Measurements from ENCODE around the gene TAS2R14.

The TAS2R14 gene

DNA sequence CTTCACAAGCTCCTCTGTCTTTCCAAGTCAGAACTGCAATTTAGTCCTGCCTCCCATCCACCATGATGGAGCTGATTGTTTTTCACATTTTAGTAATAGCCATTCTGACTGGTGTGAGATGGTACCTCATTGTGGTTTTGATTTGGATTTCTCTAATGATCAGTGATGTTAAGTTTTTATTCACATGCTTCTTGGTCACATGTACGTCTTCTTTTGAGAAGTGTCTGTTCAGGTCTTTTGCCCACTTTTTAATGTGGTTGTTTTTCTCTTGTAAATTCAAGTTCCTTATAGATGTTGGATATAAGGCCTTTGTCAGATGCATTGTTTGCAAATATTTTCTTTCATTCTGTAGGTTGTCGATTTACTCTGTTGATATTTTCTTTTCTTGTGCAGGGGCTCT is 4.1 kb upstream of the TAS2R14 start:
- no peak overlapping the region for H3K4me3 ChIP-seq (ENCODE audit: low read depth, low read length)
- TF ChIP-seq, protein P1, sequence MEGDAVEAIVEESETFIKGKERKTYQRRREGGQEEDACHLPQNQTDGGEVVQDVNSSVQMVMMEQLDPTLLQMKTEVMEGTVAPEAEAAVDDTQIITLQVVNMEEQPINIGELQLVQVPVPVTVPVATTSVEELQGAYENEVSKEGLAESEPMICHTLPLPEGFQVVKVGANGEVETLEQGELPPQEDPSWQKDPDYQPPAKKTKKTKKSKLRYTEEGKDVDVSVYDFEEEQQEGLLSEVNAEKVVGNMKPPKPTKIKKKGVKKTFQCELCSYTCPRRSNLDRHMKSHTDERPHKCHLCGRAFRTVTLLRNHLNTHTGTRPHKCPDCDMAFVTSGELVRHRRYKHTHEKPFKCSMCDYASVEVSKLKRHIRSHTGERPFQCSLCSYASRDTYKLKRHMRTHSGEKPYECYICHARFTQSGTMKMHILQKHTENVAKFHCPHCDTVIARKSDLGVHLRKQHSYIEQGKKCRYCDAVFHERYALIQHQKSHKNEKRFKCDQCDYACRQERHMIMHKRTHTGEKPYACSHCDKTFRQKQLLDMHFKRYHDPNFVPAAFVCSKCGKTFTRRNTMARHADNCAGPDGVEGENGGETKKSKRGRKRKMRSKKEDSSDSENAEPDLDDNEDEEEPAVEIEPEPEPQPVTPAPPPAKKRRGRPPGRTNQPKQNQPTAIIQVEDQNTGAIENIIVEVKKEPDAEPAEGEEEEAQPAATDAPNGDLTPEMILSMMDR (IDR thresholded peaks at IDR 0.05; ENCODE audit: insufficient read depth, low read depth, low read length, missing control alignments) = no peak
- DNase-seq (ENCODE audit: low read depth) = no peak

DNA sequence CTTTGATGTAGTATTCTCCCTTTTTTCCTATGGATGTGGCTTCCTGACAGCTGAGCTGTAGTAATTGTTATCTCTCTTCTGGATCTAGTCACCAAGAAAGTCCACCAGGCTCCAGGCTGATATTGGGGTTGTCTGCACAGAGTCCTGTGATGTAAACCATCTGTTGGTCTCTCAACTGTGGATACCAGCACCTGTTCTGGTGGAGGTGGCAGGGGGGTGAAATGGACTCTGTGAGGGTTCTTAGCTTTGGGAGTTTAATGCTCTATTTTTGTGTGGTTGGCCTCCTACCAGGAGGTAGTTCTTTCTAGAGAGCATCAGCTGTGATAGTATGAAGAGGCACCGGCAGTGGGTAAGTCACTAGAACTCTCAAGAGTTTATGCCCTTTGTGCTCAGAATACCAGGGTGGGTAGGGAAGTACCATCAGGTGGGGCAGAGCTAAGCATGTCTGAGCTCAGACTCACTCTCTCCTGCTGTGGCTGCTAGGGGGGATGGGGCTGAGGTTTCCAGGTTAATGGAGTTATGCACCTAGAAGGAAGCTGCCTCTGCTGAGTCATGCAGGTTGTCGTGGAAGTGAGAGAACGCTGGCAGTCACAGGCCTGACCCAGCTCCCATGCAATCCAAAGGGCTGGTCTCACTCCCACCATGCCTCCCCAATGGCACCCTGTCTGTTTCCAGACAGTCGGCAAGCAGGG is 3.0 kb upstream of the TAS2R14 start:
- TF ChIP-seq, protein P1 (IDR thresholded peaks at IDR 0.05; ENCODE audit: insufficient read depth, low read depth, low read length, missing control alignments) = no peak
- DNase-seq (ENCODE audit: low read depth) = no peak
- H3K4me3 ChIP-seq (ENCODE audit: low read depth, low read length) = no peak overlapping the region

DNA sequence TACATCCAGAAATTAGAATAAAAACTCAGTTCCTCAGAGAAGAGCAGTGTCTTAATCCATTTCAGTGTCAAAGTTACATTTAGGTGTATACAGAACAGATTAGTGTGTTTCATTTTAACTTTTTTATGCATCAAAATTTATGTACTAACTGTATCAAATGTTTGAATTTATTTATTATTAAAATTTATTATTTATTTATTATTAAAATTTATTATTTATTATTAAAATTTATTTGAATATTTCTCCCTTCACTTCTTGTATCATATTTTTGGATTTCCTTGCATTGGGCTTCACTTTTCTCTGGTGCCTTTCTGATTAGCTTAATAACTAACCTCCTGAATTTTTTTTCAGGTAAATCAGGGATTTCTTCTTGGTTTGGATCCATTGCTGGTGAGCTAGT is 2.3 kb upstream of the TAS2R14 start:
- TF ChIP-seq, protein P1 (IDR thresholded peaks at IDR 0.05; ENCODE audit: insufficient read depth, low read depth, low read length, missing control alignments) = no peak
- H3K4me3 ChIP-seq (ENCODE audit: low read depth, low read length) = no peak overlapping the region
- DNase-seq (ENCODE audit: low read depth) = no peak

DNA sequence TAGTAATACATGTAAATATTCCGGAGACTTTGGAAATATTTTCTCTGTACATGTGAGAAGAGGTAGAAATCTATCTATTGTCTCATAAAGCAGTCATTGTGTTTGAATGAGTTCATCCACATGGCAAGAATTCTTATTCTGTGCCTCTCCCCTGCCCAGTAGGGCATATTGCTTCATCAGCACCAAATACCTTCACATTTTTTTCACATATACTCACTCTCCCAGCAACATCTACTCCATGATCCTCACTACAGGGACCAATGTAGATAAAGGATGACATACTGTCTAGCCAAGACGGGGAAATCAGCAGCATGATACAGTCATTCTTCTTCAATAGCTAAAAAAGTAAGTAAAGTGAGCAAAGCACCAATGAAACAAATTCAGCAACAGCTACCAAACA is 1.3 kb upstream of the TAS2R14 start:
- DNase-seq (ENCODE audit: low read depth) = no peak

GRCh38 chr12:10936506-10936905 is 2.6 kb downstream of the TAS2R14 start:
- TF ChIP-seq, protein P1 (IDR thresholded peaks at IDR 0.05; ENCODE audit: insufficient read depth, low read depth, low read length, missing control alignments) = no peak
- no peak overlapping the region for H3K4me3 ChIP-seq (ENCODE audit: low read depth, low read length)
- DNase-seq (ENCODE audit: low read depth) = no peak

More for the DNA sequence above, 1.3 kb upstream of the TAS2R14 start:
- H3K4me3 ChIP-seq (ENCODE audit: low read depth, low read length) = no peak overlapping the region
- TF ChIP-seq, protein P1 (IDR thresholded peaks at IDR 0.05; ENCODE audit: insufficient read depth, low read depth, low read length, missing control alignments) = no peak

- TF ChIP-seq, protein P1 (IDR thresholded peaks at IDR 0.05; ENCODE audit: insufficient read depth, low read depth, low read length, missing control alignments) = no peak
- DNase-seq (ENCODE audit: low read depth) = no peak
Observed at GRCh38 chr12:10928746-10929286, 10.2 kb downstream of the TAS2R14 start, which contains the start of gene PRH2. PRH2 (plus strand) TSS chr12:10929236; CDS start chr12:10929274, 38 bp downstream.

More at GRCh38 chr12:10928746-10929286, 10.2 kb downstream of the TAS2R14 start, which contains the start of gene PRH2:
- no peak within 1 kb of the TSS for H3K4me3 ChIP-seq (ENCODE audit: low read depth, low read length)

Data from GM12865 (cell line).